Measurements from ENCODE around the gene TMED1. TPM values are rescaled to one million over a fixed set of nuclear protein-coding genes. Genes with fewer than 3 reads are reported as not detected.

The TMED1 gene
- polyA plus RNA-seq, 4 donors, result 42.8 to 57.6 (median 48.4) TPM

- DNase-seq (ENCODE audit: low read depth in 4 of 4, low spot score in 3 of 4), result no peak
Measured at GRCh38 chr19:10835089-10835753, 791 bp downstream of the TMED1 start.

- no peak for DNase-seq (ENCODE audit: low read depth in 4 of 4, low spot score in 3 of 4)
Measured at GRCh38 chr19:10832939-10833296, 3.1 kb downstream of the TMED1 start.

GRCh38 chr19:10831987-10832938, 3.7 kb downstream of the TMED1 start:
- no peak for DNase-seq (ENCODE audit: low read depth in 4 of 4, low spot score in 3 of 4)

- no peak for DNase-seq (ENCODE audit: low read depth in 4 of 4, low spot score in 3 of 4)
Measured at GRCh38 chr19:10830931-10831779, 4.9 kb downstream of the TMED1 start.

- no peak for DNase-seq (ENCODE audit: low read depth in 4 of 4, low spot score in 3 of 4)
Measured at GRCh38 chr19:10830370-10830769, 5.6 kb downstream of the TMED1 start.

- no peak for DNase-seq (ENCODE audit: low read depth in 4 of 4, low spot score in 3 of 4)
Measured at GRCh38 chr19:10829967-10830366, 6.0 kb downstream of the TMED1 start.

- no peak for DNase-seq (ENCODE audit: low read depth in 4 of 4, low spot score in 3 of 4)
Measured at GRCh38 chr19:10828981-10829821, 6.8 kb downstream of the TMED1 start.

- DNase-seq (ENCODE audit: low read depth in 4 of 4, low spot score in 3 of 4), result no peak
Measured at GRCh38 chr19:10826846-10827245, 9.2 kb downstream of the TMED1 start.

- no peak for DNase-seq (ENCODE audit: low read depth in 4 of 4, low spot score in 3 of 4)
Measured at GRCh38 chr19:10826231-10826630, 9.8 kb downstream of the TMED1 start.

GRCh38 chr19:10823690-10824089, 12.3 kb downstream of the TMED1 start:
- DNase-seq (ENCODE audit: low read depth in 4 of 4, low spot score in 3 of 4), result no peak

- no peak for DNase-seq (ENCODE audit: low read depth in 4 of 4, low spot score in 3 of 4)
Measured at GRCh38 chr19:10820173-10820572, 15.8 kb downstream of the TMED1 start.

GRCh38 chr19:10819124-10820060, 16.6 kb downstream of the TMED1 start:
- no peak for DNase-seq (ENCODE audit: low read depth in 4 of 4, low spot score in 3 of 4)

GRCh38 chr19:10818301-10819123, 17.5 kb downstream of the TMED1 start:
- DNase-seq (ENCODE audit: low read depth in 4 of 4, low spot score in 3 of 4), result no peak

- peak in 1 of 4 donors; percentile 22 for DNase-seq (ENCODE audit: low read depth in 4 of 4, low spot score in 3 of 4)
Measured at GRCh38 chr19:10817291-10818038, 18.5 kb downstream of the TMED1 start.

- no peak for DNase-seq (ENCODE audit: low read depth in 4 of 4, low spot score in 3 of 4)
Measured at GRCh38 chr19:10816691-10817090, 19.3 kb downstream of the TMED1 start.

GRCh38 chr19:10815969-10816644, 19.9 kb downstream of the TMED1 start:
- no peak for DNase-seq (ENCODE audit: low read depth in 4 of 4, low spot score in 3 of 4)

- no peak for DNase-seq (ENCODE audit: low read depth in 4 of 4, low spot score in 3 of 4)
Measured at GRCh38 chr19:10815007-10815536, 20.9 kb downstream of the TMED1 start.

All from left renal pelvis (tissue), 4 donors.